Gastroesophageal sphincter (tissue), 3 donors: ENCODE data around the gene MUC5B.

Experiments used
- CTCF ChIP-seq, 4 experiments: fragments of 200-600 bp in 2 of 4; fragments of 450-650 bp in 2 of 4; sonication (generic) in 1 of 4; IDR thresholded peaks; one replicate each; pipeline ENCODE4 v1.5.1; 2017 to 2019; ENCODE audit warnings: antibody characterized with exemption in 4 of 4, mild to moderate bottlenecking in 2 of 4, moderate library complexity in 2 of 4
- EP300 ChIP-seq: sonication (generic); formaldehyde crosslinking; IDR thresholded peaks from one replicate; pipeline ENCODE4 v1.6.1; 2017; ENCODE audit warnings: antibody characterized with exemption, mild to moderate bottlenecking
- POLR2AphosphoS5 ChIP-seq: sonication (generic); formaldehyde crosslinking; IDR thresholded peaks from one replicate; pipeline ENCODE4 v1.6.1; 2017; ENCODE audit warnings: antibody characterized with exemption

GRCh38 chr11:1272531-1272930, 49.7 kb downstream of the MUC5B start:
- TF ChIP-seq CTCF (IDR thresholded peaks at IDR 0.05): no peak
- TF ChIP-seq POLR2AphosphoS5: no peak
- TF ChIP-seq EP300: no peak
